ENCODE data around the gene ZNF837. TPM values are rescaled to one million over a fixed set of nuclear protein-coding genes. Genes with fewer than 3 reads are reported as not detected.

ZNF837 gene
- total and polyA plus RNA-seq, 2 of the 13 experiments (the other 11 are each of a cell fraction or from before 2014, with no cell fraction given), result 0.29 to 1.3 TPM

- TF ChIP-seq ZBTB49 (CRISPR knock-in tag; IDR thresholded peaks at IDR 0.05; ENCODE audit: borderline replicate concordance) (no peak), HNF4A (CRISPR knock-in tag; IDR thresholded peaks at IDR 0.05) (no peak; the same call in 1 of the 2 replicates), IKZF5 (CRISPR knock-in tag; IDR thresholded peaks at IDR 0.05) (peak; percentile 87), SP5 (CRISPR knock-in tag; IDR thresholded peaks at IDR 0.05; ENCODE audit: borderline replicate concordance, low read depth) (peak; percentile 98), TCF7 (IDR thresholded peaks at IDR 0.05; ENCODE audit: low read depth) (no peak), ZNF337 (CRISPR knock-in tag; IDR thresholded peaks at IDR 0.05; ENCODE audit: borderline replicate concordance, low read depth) (no peak), ZNF207 (IDR thresholded peaks at IDR 0.05; ENCODE audit: borderline replicate concordance) (no peak), ZNF614 (CRISPR knock-in tag; IDR thresholded peaks at IDR 0.05; ENCODE audit: borderline replicate concordance) (no peak; the same call in 1 of the 2 replicates), ZFY (CRISPR knock-in tag; IDR thresholded peaks at IDR 0.05) (peak; percentile 99), ZNF407 (CRISPR knock-in tag; IDR thresholded peaks at IDR 0.05; ENCODE audit: not compliant biosample characterization) (peak; percentile 88), NFKB2 (CRISPR knock-in tag; IDR thresholded peaks at IDR 0.05; ENCODE audit: borderline replicate concordance) (peak; percentile 74; the same call in 1 of the 2 replicates), ZNF776 (CRISPR knock-in tag; IDR thresholded peaks at IDR 0.05) (peak; percentile 69; the same call in 1 of the 2 replicates)
Measured at GRCh38 chr19:58362272-58362994, 18.4 kb downstream of the ZNF837 start, which contains the start of gene ZNF497 (continued).
